ENCODE results near the gene MRPS7.
A peak's percentile ranks its signal among the peaks of the same experiment; 100 is the strongest.

Gene MRPS7

DNA sequence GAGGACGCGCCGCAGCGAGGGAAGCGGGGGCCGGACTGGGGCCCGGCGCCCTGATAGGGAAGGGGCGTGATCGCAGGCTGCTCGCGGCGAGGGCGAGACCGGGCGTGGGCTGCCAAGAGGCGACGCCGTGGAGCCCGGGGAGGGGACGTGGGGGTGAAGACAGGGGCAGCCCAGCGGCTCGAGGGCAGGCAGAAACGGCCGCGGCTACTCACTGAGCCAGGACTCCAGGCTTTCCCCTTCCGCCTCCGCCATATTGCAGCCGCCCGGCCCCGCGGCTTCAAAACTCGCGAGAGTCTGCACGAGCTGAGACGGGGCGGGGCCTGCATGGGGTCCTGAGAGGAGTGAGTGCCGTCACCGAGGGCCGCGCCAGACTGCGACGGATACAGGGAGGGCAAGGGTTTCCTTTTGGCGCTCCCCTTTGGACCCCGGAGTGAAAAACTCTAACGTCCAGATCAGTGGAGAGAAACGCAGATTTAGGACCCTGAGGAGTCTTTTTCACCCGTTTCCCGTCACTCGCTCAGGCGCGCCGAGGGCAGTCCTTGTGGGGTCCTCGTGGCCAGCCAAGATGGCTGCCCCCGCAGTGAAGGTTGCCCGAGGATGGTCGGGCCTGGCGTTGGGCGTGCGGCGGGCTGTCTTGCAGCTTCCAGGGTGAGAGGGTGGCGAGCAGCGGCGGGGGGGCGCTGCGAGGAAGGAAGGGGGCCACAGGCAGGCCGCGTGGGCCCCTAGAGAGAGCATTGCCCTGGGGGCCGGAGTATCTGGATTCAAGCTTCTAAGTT is at the start of gene MRPS7, which contains the start of gene GGA3:
TSS of gene MRPS7 (plus strand) at position 544 of the 776 bp plus-strand sequence. CDS start at position 566, 22 bp downstream.
TSS of gene GGA3 (minus strand) at position 271 of the 776 bp plus-strand sequence. CDS start at position 252, 19 bp downstream.
- ChIA-PET POLR2A (ENCODE audit: low non-redundant PET) (interaction anchor here (0.5 to 2.2 kb wide), 4 partner anchors 9 to 145 kb away, joined by 3 to 16 read pairs (median 9); partner anchors contain the start of genes GRB2, MIF4GD and SLC25A19), CTCF (interaction anchor here (1.0 to 4.2 kb wide), 3 partner anchors 10 to 60 kb away, joined by 4 to 20 read pairs (median 15); partner anchors contain the start of gene MIF4GD)
- peak within 1 kb of the TSS; percentile 95 for H3K27ac ChIP-seq
- DNase-seq (ENCODE audit: low spot score) = peak; percentile 96
- TF ChIP-seq, protein P1, sequence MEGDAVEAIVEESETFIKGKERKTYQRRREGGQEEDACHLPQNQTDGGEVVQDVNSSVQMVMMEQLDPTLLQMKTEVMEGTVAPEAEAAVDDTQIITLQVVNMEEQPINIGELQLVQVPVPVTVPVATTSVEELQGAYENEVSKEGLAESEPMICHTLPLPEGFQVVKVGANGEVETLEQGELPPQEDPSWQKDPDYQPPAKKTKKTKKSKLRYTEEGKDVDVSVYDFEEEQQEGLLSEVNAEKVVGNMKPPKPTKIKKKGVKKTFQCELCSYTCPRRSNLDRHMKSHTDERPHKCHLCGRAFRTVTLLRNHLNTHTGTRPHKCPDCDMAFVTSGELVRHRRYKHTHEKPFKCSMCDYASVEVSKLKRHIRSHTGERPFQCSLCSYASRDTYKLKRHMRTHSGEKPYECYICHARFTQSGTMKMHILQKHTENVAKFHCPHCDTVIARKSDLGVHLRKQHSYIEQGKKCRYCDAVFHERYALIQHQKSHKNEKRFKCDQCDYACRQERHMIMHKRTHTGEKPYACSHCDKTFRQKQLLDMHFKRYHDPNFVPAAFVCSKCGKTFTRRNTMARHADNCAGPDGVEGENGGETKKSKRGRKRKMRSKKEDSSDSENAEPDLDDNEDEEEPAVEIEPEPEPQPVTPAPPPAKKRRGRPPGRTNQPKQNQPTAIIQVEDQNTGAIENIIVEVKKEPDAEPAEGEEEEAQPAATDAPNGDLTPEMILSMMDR (conservative IDR thresholded peaks at IDR 0.05; ENCODE audit: low read depth) = no peak

DNA sequence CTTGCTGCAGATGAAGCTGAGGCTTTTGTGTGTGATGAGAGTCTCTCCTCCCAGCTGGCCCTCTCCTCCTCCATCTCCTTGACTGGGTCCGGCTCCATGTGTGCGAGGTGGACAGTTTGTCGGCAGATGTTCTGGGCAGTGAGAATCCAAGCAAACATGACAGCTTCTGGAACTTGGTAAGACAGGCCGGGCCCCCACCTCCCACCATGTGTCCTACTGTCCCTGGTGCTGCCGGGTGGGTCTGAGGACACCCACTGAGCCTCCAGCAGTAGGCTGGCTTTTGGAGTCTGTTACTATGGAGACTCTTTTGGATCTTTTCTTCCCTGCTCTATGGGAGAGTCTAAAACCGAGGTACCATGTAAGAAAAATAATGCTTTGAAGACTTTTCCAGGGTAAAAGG is 43.5 kb upstream of the MRPS7 start:
- CTCF ChIA-PET = no interaction called here
- POLR2A ChIA-PET (ENCODE audit: low non-redundant PET) = interaction anchor here (0.7 kb wide), 1 partner anchor 21 kb away, joined by 3 read pairs; no protein-coding TSS in a partner anchor
- H3K27ac ChIP-seq = no peak overlapping the region
- TF ChIP-seq, protein P1 (conservative IDR thresholded peaks at IDR 0.05; ENCODE audit: low read depth) = no peak
- DNase-seq (ENCODE audit: low spot score) = no peak

GRCh38 chr17:75219815-75220214 is 41.9 kb upstream of the MRPS7 start:
- POLR2A ChIA-PET (ENCODE audit: low non-redundant PET) = interaction anchor here (0.6 kb wide), 1 partner anchor 48 kb away, joined by 3 read pairs; no protein-coding TSS in a partner anchor
- H3K27ac ChIP-seq = no peak overlapping the region
- DNase-seq (ENCODE audit: low spot score) = no peak
- CTCF ChIA-PET = interaction anchor here (0.5 to 1.1 kb wide), 4 partner anchors 18 to 224 kb away, joined by 3 to 6 read pairs (median 3); no protein-coding TSS in a partner anchor
- TF ChIP-seq, protein P1 (conservative IDR thresholded peaks at IDR 0.05; ENCODE audit: low read depth) = no peak

DNA sequence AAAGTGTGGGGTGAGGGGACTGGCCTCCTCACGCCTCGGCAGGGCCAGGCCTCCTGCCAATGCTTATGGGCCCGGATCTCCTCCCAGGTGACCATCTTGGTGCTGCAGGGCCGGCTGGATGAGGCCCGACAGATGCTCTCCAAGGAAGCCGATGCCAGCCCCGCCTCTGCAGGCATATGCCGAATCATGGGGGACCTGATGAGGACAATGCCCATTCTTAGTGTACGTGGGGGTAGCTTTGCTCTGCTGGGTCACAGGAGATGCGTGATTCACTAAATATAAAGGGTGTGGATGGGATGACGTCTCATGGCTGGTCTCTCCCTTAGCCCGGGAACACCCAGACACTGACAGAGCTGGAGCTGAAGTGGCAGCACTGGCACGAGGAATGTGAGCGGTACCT is 36.7 kb upstream of the MRPS7 start:
- CTCF ChIA-PET = no interaction called here
- POLR2A ChIA-PET (ENCODE audit: low non-redundant PET) = no interaction called here

GRCh38 chr17:75227729-75228128 is 34.0 kb upstream of the MRPS7 start:
- DNase-seq (ENCODE audit: low spot score) = no peak
- ChIA-PET CTCF (interaction anchor here (0.5 kb wide), 1 partner anchor 82 kb away, joined by 4 read pairs; no protein-coding TSS in a partner anchor), POLR2A (ENCODE audit: low non-redundant PET) (no interaction called here)
- TF ChIP-seq, protein P1 (conservative IDR thresholded peaks at IDR 0.05; ENCODE audit: low read depth) = no peak
- no peak overlapping the region for H3K27ac ChIP-seq

More for the DNA sequence above, 36.7 kb upstream of the MRPS7 start:
- TF ChIP-seq, protein P1 (conservative IDR thresholded peaks at IDR 0.05; ENCODE audit: low read depth) = no peak
- no peak for DNase-seq (ENCODE audit: low spot score)
- peak overlapping the region; percentile 18 for H3K27ac ChIP-seq

DNA sequence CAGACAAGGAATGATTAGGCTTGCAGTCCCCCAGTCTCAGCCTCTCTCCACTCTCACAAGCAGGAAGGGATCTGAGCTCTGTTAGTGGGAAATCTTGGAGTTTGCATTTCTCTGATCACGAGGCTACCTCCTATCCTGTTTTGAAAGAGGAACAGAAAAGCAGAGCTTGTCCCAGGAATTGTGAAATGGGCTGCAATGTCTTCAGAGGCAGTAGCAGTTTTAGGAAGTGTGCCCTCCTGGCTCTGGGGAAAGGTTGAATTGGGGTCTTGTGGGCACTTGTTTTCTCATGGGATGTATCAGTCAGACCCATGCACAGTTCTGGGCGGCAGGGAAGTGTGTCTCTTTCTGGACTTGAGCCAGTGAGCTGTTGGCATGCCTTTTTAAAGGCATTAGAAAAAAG is 33.4 kb upstream of the MRPS7 start:
- CTCF ChIA-PET = interaction anchor here (0.5 to 1.1 kb wide), 2 partner anchors 82 to 114 kb away, joined by 3 to 4 read pairs; no protein-coding TSS in a partner anchor
- POLR2A ChIA-PET (ENCODE audit: low non-redundant PET) = no interaction called here

More for the DNA sequence above, 33.4 kb upstream of the MRPS7 start:
- TF ChIP-seq, protein P1 (conservative IDR thresholded peaks at IDR 0.05; ENCODE audit: low read depth) = no peak
- no peak for DNase-seq (ENCODE audit: low spot score)
- peak overlapping the region; percentile 39; the same call in 1 of the 2 replicates for H3K27ac ChIP-seq

All from RWPE1 (cell line).